ENCODE data around the gene ABCA9. TPM values are rescaled to one million over a fixed set of nuclear protein-coding genes. Genes with fewer than 3 reads are reported as not detected.

Gene ABCA9
- total RNA-seq, 1 donor from 2014 or later = 14.6 TPM

DNA sequence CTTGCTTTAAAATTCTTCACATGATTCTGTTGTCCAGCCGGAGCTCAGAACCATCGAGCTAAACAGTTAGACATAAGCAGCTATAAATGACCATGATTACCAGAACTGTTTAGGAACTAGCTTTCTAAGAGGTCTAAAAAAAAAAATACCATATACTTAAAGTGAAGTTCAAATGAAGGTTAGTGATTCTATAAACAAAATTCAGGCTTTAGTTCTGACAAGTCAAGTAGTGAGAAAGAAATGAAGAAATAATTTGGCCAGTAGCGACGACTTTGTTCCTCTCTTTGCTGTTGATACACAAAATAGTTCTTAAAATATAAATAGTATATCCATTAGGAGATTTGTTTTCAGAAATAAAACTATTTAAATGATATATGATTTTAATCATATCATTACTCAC, 133.2 kb downstream of the ABCA9 start:
- H3K27ac ChIP-seq = no peak overlapping the region
- DNase-seq (no peak), ATAC-seq (no peak)

DNA sequence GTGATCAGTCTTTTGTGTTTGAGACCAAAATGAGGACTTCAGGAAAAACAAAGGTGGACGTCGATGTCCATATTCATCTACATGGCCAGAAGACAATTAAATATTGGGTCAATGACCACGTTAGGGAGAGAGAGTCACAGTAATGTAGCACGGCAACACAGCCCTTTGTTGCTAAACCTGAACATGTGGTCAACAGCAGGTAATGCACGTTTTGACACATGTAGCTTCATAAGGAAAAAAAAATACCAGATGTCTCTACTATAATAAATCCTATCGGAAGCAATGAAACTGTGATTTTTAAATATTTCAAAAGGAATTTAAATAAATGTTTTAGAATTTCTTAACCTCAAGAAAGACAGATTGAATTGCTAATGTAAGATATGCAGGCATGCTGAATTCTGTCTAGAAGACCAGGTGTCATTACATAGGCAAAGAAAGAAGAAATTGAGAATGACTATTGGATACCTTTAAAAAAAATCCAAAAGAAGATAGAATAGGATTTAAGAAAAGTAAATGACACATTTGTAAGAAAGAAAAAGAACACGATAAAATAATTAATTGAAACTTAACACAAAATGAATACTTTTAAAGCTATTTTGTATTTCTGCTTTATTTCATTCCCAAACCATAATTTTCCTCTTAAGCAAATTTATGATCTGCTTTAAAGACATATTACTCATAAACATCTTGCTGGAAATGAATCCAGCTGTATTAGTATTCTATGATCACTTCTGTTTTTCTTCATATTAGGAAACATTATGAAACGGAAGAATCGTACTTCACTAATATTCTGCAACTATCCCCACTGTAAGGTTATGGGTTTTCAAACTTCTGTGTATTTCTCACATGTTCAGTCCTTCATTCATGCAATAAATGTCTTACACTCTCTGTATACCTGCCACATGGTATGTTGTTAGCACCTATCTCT, 135.7 kb downstream of the ABCA9 start:
- H3K27me3 ChIP-seq (ENCODE audit: low read depth) = no peaks in the 10 kb centered on the region
- intact Hi-C loops (cut with DNase I) = no loop called here
- no peaks in the 10 kb centered on the region for H3K4me1 ChIP-seq
- TF ChIP-seq, protein P1, sequence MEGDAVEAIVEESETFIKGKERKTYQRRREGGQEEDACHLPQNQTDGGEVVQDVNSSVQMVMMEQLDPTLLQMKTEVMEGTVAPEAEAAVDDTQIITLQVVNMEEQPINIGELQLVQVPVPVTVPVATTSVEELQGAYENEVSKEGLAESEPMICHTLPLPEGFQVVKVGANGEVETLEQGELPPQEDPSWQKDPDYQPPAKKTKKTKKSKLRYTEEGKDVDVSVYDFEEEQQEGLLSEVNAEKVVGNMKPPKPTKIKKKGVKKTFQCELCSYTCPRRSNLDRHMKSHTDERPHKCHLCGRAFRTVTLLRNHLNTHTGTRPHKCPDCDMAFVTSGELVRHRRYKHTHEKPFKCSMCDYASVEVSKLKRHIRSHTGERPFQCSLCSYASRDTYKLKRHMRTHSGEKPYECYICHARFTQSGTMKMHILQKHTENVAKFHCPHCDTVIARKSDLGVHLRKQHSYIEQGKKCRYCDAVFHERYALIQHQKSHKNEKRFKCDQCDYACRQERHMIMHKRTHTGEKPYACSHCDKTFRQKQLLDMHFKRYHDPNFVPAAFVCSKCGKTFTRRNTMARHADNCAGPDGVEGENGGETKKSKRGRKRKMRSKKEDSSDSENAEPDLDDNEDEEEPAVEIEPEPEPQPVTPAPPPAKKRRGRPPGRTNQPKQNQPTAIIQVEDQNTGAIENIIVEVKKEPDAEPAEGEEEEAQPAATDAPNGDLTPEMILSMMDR (IDR thresholded peaks at IDR 0.05) = no peak
- DNase-seq (no peak), ATAC-seq (no peak)
- no peaks in the 10 kb centered on the region for H3K9me3 ChIP-seq
- H3K36me3 ChIP-seq = no peaks in the 10 kb centered on the region
- H3K27ac ChIP-seq = no peak overlapping the region
- no peak overlapping the region for H3K4me3 ChIP-seq

More for the DNA sequence above, 133.2 kb downstream of the ABCA9 start:
- intact Hi-C loops (cut with DNase I) = no loop called here
- Histone ChIP-seq H3K9me3 (no peaks in the 10 kb centered on the region), H3K27me3 (ENCODE audit: low read depth) (no peaks in the 10 kb centered on the region), H3K4me3 (no peak overlapping the region), H3K36me3 (no peaks in the 10 kb centered on the region), H3K4me1 (no peaks in the 10 kb centered on the region)
- TF ChIP-seq, protein P1 (IDR thresholded peaks at IDR 0.05) = no peak

Small RNA genes lying within 50 kb of the gene (microRNA-seq; reads per million reads assigned to microRNA genes)
- gene MIR4524A (ENCODE audit: borderline number of aligned reads) = not detected
- gene MIR4524B (ENCODE audit: borderline number of aligned reads) = not detected

Other genes with a start within 250 kb of the ABCA9 start
- gene ABCA8, start 105.5 kb downstream of the ABCA9 start, total RNA-seq = 38.3 TPM
- 32.0 TPM for gene ABCA6, start 81.0 kb upstream of the ABCA9 start, total RNA-seq
- 9.8 TPM for gene ABCA10, start 167.9 kb upstream of the ABCA9 start, total RNA-seq

Measured in lower lobe of right lung (tissue), 2 donors.